T47D (cell line): ENCODE results near the gene ST6GALNAC4.
A peak's percentile ranks its signal among the peaks of the same experiment; 100 is the strongest.

Source experiments
- DNase-seq, 2 experiments: peaks; one replicate each; pipeline versions ENCODE4 v3.0.0 to v3.0.0-alpha.2; 2011 to 2012; ENCODE audit warnings: low read depth in 1 of 2, low spot score in 1 of 2
- JUND ChIP-seq: IDR thresholded peaks from 2 replicates; pipeline ENCODE4 v1.6.1; 2012; ENCODE audit warnings: low read depth
- in situ Hi-C: cut with HindIII; loops from 2 replicates; pipeline ENCODE4 v1.10.0; 2016; ENCODE audit warnings: low sequenced_read_pairs, low pct_unique_long_range_greater_than_20kb

Gene ST6GALNAC4

DNA sequence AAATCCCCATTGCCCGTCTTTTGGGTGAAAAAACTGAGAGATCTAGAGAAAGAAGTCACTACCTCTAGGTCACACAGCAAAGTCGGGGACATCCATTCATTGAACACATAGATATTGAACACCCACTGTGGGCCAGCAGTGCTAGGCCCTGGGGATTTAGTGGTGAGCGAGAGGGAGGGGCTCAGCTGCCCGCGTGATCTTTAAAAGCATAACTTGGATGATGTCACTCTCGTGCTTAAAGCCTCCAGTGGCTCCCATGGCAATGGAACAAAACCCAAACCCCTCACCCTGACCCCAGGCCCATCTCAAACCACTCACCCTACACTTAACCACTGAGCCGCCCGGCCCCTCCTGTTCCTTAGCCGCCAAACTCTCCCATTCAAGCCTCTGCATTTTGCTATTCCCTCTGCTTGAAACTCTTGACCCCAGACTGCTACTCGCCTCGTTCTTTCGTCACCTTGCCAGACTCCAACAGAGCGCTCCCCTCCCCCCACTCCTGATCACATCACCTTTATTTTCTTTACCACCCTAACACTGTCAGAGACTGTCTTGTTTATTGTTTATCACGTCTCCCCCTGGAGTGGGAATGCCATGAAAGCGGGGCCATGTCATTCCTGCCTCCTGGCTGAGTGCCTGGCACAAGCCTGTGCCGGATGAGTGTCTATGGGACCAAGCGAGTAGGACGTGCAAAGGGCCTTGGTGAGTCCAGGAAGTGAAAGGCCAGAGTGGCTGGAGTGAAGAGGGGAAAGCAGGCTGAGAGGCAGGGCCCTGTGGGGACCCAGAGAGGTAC lies 14.4 kb upstream of the ST6GALNAC4 start:
- peak in 1 of 2 experiments; percentile 69 for DNase-seq
- TF ChIP-seq JUND: no peak
- in situ Hi-C loops: no loop called here

DNA sequence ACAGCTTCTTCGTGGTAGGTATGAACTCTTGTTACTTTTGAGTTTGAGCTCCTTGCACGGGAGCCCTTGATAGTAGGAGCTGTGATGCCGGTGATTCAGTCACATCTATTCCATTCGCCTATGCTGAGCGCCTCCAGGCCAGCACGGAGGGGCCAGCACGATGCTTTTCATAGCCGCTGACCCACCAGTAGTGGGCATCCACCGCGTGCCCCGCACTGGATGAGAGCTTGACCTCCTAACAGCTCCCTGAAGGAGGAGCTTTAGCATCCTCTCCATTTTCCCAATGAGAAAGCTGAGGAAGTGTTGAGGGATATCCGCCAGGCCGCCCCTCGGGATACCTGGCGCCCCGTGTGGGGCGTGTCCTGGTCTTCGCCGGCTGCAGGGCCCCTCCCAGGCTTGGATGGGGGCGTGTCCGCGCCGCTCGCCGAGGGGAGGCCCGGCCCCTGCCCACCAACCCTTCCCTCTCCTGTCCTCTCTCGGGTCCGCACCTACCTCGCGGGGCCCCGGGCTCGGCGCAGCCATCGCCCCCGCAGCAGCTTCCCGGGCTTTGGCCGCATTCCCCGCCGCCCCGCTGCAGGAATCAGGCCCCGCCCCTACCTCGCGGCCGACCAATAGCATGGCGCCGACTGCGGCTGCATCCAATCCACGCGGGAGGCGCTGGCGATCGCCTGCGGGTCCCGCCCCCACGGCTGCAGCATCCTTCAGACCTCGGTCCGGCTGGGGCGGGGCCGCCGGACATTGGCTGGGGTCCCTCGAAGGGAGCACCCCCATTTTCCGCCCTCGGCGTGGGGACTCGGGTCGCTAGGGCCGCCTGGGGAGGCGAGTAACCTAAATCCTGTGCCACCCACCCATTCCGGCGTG lies 13.6 kb upstream of the ST6GALNAC4 start, which contains the start of gene PIP5KL1:
TSS of gene PIP5KL1 (minus strand) at position 547 of the 861 bp plus-strand sequence. CDS start at position 522, 25 bp downstream.
- in situ Hi-C loops: no loop called here
- no peak for TF ChIP-seq JUND
- peak; percentile 92 to 99 for DNase-seq

DNA sequence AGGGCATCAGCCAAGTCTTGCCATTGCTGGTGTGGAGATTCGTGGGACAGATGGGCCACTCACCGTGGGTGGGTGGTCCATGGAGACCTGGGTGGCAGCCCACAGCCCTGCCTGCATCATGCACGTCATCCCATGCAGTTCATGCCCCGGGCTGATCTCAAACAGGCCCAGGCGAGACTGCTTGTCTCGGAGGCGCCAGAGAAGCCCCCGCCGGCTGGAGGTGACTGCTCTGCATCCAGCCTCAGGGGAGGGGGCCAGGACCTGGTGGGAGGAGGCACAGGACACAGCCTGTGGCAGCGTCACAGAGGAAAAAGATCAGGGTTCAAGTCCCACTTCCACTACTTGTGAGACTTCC lies 12.8 kb upstream of the ST6GALNAC4 start:
- DNase-seq: no peak
- in situ Hi-C loops: no loop called here
- TF ChIP-seq JUND: no peak

DNA sequence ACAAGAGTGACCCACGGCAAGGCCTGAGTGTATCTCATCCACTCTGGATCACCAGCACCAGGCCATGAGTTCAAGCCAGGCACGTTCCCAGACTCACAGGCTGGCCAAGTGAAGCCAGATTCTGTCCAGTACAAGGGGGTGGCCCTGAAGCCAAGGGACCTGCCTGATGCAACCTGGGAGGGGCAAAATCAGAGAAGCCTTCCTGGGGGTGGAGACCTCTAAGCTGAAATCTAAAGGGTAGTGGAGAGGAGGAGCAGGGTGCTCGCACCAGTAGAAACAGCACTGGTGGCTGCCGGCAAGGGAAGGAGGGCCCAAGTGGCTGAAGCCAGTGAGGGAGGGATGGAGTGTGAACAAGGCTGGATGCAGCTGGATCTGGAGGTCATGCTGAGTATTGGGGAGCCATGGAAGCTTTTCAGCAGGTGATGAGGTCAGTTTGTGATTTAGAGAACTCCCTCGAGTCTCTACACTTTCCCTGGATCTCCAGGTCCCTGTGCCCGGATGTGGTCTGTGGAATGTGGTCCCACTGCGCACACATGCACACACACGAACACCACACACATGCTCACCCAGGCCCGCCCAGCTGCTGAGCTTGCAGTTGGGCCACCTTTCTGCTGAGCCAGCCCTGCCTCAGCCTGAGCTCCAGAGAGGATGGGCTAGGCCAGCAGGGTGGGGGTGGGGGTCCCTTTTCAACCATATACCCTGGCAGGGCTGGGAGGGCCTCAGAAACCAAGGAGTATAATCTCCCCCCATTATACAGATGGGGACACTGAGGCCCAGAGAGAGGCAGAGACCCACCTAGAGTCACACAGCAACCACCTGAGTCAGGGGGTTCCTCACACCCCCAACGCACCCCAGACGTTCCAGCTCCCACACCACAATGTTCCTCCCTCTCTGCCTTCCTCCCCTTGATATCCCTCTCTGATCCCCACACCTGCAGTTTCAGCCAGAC lies 12.1 kb upstream of the ST6GALNAC4 start:
- in situ Hi-C loops: no loop called here

DNA sequence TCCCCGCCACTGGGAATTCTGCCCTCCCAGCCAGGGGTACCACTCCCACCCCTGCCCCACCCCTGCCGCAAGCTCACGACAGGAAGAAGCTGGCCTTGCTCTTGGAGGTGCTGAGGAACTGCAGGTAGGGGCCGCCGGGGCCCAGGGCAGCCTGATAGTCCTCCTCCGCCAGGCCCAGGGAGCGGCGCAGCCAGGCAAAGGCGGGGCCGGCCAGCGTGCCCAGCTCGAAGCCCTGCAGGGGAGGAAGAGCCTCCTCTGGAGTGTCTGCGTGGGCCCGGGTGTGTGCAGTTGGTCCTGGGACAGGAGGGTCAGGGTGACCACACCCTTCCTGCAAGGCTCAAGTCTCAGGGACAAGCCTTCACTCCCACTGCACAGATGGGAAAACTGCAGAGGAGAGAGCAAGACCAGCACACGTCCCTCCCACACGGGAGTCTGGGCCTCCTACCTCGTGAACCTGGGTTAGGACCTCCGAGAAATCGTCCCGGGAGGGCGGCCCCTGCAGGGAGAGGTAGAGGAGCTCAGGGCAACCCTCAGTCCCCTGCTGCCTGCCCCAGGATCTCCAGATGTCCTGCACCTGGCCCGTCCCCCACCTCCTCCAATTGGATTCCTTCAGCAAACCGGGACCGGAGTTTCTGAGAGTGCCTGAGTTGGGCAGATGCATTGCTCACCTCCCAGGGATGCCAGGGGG lies 11.3 kb upstream of the ST6GALNAC4 start:
- DNase-seq: no peak
- TF ChIP-seq JUND: no peak
- in situ Hi-C loops: no loop called here

More for the DNA sequence above, 12.1 kb upstream of the ST6GALNAC4 start:
- no peak for TF ChIP-seq JUND
- DNase-seq: no peak

DNA sequence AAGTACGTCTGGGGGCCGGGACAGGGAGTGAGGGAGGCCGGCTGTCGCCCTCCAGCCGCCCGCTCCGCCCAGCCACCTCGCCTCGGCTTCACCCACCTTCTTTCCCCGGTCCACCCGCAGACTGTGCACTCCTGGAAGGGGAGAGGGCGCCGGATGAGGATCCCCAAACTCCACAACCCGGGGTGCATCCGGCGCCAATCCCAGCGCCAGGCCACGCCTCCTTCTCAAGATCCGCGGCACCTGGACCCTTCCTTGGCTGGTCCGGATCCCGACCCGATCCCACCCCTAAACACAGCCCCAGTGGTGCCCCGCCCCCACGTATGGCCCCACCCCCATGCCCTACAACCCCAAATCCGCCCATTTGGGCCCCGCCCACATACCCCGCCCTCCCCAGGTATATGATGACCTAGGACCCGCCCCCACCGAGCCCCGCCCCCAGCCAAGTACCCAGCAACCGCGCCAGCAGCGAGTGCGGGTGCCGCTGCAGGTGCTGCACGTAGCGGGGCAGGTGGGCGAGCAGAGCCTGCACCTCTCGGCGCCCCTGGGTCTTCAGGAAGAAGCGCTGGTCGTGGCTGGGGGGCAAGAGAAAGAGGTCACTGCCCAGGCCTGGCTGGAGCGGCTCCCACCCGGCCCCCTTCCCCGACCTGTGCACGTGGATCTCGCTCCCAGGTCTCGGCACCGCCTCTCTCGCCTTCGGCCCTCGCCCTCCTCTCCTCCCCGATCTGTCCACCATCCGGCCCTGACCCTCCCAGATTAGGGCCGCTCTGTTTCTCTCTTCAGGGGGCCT lies 10.6 kb upstream of the ST6GALNAC4 start:
- in situ Hi-C loops: no loop called here
- no peak for TF ChIP-seq JUND
- DNase-seq: peak in 1 of 2 experiments; percentile 73

DNA sequence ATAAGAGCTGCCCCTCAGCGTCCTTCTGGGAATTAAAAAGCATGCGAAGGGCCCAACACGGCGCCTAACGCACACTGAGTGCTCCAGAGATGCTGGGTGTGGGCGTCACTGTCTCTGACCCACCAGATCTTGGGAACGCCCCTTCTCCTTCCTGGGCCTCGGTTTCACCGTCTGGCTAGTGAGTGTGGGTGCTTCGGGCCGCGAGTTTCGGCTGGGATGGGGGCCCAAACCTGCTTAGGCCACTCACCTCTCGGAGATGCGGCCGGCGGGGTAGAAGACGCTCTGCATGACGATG lies 10.0 kb upstream of the ST6GALNAC4 start:
- no peak for DNase-seq
- in situ Hi-C loops: no loop called here
- no peak for TF ChIP-seq JUND

DNA sequence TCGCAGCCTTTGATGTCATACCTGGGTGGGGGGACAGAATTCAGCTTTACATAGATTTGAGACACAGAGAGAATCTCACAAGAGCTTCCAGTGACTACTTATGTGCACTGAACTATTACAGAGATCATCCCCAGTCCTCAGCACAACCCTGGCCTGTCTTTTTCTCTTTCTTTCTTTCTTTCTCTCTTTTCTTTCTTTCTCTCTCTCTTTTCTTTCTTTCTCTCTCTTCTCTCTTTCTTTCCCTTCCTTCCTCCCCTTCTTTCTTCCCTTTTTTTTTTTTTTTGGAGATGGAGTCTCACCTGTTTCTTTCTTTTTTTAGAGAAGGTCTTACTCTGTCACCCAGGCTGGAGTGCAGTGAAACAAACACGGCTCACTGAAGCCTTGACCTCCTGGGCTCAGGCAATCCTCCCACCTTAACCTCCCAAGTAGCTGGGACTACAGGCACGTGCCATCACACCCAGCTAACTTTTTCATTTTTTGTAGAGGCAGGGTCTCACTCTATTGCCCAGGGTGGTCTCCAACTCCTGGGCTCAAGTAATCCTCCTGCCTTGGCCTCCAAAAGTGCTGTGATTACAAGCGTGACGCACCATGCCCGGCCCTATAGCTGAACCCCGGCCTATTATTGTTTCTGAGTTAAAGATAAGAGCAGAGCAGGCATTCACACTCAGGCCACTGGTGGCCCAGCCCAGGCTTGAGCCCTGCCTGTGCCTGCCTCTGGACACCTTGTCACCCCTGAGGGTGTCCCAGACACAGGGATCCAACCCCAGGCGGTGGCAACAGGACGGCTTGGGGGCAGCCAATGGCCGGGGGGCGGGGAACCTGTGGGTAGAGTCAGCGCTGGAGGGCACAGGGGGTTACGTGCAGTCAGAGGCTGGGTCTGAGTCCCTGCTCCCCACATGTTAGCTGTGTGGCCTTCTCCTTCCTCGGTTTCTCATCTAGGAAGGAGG lies 9.4 kb upstream of the ST6GALNAC4 start:
- DNase-seq: no peak
- no peak for TF ChIP-seq JUND
- in situ Hi-C loops: no loop called here

DNA sequence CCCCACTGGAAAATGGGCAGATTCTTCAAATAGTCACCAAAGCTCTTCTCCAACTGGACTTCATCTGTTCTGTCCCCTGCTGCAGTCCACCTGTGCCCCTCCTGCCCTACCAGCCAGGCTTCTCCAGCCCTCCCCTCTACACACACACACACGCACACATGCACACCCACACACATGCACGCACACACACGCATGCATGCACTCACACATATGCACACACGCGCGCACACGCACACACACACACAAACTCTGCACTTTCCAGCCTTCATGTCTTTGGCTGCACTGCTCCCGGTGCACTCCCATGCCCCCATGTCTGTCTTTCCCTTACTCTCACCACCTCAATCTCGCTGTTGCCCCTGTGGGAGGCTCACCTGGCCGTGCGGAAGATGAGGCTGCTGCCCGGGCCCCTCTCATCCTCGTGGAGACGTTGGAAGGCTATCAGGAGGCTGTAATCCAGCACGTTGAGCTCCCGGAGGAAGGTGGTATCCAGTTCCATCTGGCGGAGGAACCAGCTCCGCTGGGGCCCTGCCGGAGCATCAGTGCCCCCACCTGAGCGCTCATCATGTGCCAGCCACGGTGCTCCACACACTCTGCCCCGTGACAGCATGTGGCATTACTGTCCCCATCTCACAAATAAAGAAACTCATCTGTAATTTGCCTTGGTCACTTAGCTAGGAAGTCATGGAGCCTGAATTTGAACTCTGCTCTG lies 8.0 kb upstream of the ST6GALNAC4 start:
- TF ChIP-seq JUND: no peak
- in situ Hi-C loops: no loop called here
- no peak for DNase-seq

DNA sequence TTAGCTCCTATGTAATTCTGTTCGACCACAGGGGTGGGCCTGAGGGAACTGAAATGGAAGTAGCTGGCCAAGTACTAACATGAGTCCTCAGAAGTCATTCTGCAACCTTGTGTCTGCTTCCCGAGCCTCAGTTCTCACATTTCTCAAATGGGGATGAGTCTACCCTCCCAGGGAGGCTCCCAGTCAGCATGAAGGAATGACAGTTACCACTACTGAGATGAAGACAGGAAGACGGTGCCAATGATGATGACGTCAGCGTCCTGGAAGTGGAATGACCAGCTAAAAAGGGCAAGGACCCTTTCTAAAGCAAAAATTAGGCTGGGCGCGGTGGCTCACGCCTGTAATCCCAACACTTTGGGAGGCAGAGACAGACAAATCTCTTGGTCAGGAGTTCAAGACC lies 6.9 kb upstream of the ST6GALNAC4 start:
- DNase-seq: no peak
- in situ Hi-C loops: no loop called here
- TF ChIP-seq JUND: no peak
